H1 (cell line): ENCODE measurements around the gene MAPK8IP3. TPM values are rescaled to one million over a fixed set of nuclear protein-coding genes. Genes with fewer than 3 reads are reported as not detected.

Experiments used
- CTCF ChIA-PET: fragments of 300-600 bp; sonication (Branson Sonifier 250); formaldehyde crosslinking; loops from one replicate; lab custom pipeline; 2021; ENCODE audit not compliant: partially characterized antibody; lab: Charles Lee
- POLR2A ChIA-PET: fragments of 300-600 bp; sonication (Branson Sonifier 250); formaldehyde crosslinking; loops from one replicate; lab custom pipeline; 2021; ENCODE audit warnings: inconsistent platforms; ENCODE audit not compliant: partially characterized antibody; lab: Charles Lee
- DNase-seq, 2 experiments: peaks; one replicate each; pipeline versions ENCODE4 v3.0.0 to v3.0.0-alpha.2; 2010 to 2022; ENCODE audit warnings: low spot score in 2 of 2, low read depth in 1 of 2, mixed read lengths in 1 of 2
- FAIRE-seq: peaks from 2 replicates; lab custom pipeline; 2011; peaks lifted over from hg19 to GRCh38; lab: Jason Lieb, UNC
- H2AFZ ChIP-seq: 2 replicates; pipeline ENCODE4 v1.8.1; 2012; ENCODE audit warnings: low read length, inconsistent platforms
- H2AK5ac ChIP-seq: 2 replicates; pipeline ENCODE4 v1.6.1; 2013; ENCODE audit warnings: low read depth, low read length
- H2BK120ac ChIP-seq: replicated peaks from 2 replicates; pipeline ENCODE3; 2013; ENCODE audit warnings: low read depth, low read length, inconsistent platforms
- H2BK12ac ChIP-seq: 2 replicates; pipeline ENCODE4 v1.6.1; 2013; ENCODE audit warnings: low read depth, low read length
- H2BK15ac ChIP-seq: 2 replicates; pipeline ENCODE4 v1.6.1; 2013; ENCODE audit warnings: low read length
- H2BK20ac ChIP-seq: 2 replicates; pipeline ENCODE4 v1.6.1; 2013; ENCODE audit warnings: low read length
- H2BK5ac ChIP-seq: 2 replicates; pipeline ENCODE4 v1.6.1; 2013; ENCODE audit warnings: low read depth, low read length
- H3K14ac ChIP-seq: 2 replicates; pipeline ENCODE4 v1.6.1; 2013; ENCODE audit warnings: inconsistent platforms; ENCODE audit not compliant: insufficient read length
- H3K18ac ChIP-seq: 2 replicates; pipeline ENCODE4 v1.6.1; 2013; ENCODE audit warnings: low read length; ENCODE audit errors: extremely low read depth
- H3K23ac ChIP-seq: 2 replicates; pipeline ENCODE4 v1.6.1; 2013; ENCODE audit warnings: inconsistent platforms; ENCODE audit not compliant: insufficient read length
- H3K23me2 ChIP-seq: 2 replicates; pipeline ENCODE4 v1.6.1; 2013; ENCODE audit warnings: low read depth, low read length
- H3K27ac ChIP-seq: 2 replicates; pipeline ENCODE4 v1.6.1; 2011; ENCODE audit warnings: low read depth, low read length, inconsistent platforms
- H3K27me3 ChIP-seq, 4 experiments: replicated peaks in 1 of 4; 1 replicate in 1 of 4; 2 replicates in 3 of 4; pipeline versions ENCODE4 v1.6.1 to v1.8.1; 2011 to 2013; ENCODE audit warnings: low read length in 3 of 4, mild to moderate bottlenecking in 3 of 4, inconsistent platforms in 2 of 4, mixed read lengths in 2 of 4, moderate library complexity in 1 of 4; ENCODE audit not compliant: control insufficient read depth in 3 of 4, insufficient read depth in 3 of 4; ENCODE audit errors: extremely low read depth in 1 of 4
- H3K36me3 ChIP-seq, 4 experiments: 2 replicates each; pipeline versions ENCODE4 v1.6.1 to v1.8.1; 2011 to 2013; ENCODE audit warnings: mild to moderate bottlenecking in 4 of 4, low read length in 3 of 4, moderate library complexity in 2 of 4, control low read depth in 1 of 4, inconsistent platforms in 1 of 4; ENCODE audit not compliant: insufficient read depth in 4 of 4, control insufficient read depth in 2 of 4
- H3K4ac ChIP-seq: replicated peaks from 2 replicates; pipeline ENCODE3; 2013; ENCODE audit warnings: low read length, low read depth, mixed read lengths, inconsistent platforms; ENCODE audit not compliant: insufficient read length
- H3K4me1 ChIP-seq, 4 experiments: replicated peaks in 1 of 4; 1 replicate in 1 of 4; 2 replicates in 3 of 4; pipeline versions ENCODE4 v1.6.1 to v1.8.1; 2011 to 2013; ENCODE audit warnings: low read length in 3 of 4, inconsistent platforms in 2 of 4, mixed read lengths in 1 of 4; ENCODE audit not compliant: insufficient read depth in 4 of 4, control insufficient read depth in 3 of 4
- H3K4me2 ChIP-seq, 2 experiments: 2 replicates each; pipeline versions ENCODE4 v1.6.1 to v1.8.1; 2011 to 2013; ENCODE audit warnings: low read depth in 2 of 2, low read length in 2 of 2, control low read depth in 1 of 2, inconsistent platforms in 1 of 2, mild to moderate bottlenecking in 1 of 2; ENCODE audit not compliant: insufficient read depth in 1 of 2
- H3K4me3 ChIP-seq, 4 experiments: fragments of 200-600, 300-600 bp in 1 of 4; sonication (generic), shearing (Covaris generic), sonication (Bioruptor Twin) in 1 of 4; 2 replicates each; pipeline versions ENCODE4 v1.5.1 to v1.8.1; 2011 to 2016; ENCODE audit warnings: low read length in 4 of 4, low read depth in 3 of 4, control low read depth in 2 of 4, inconsistent platforms in 2 of 4, mild to moderate bottlenecking in 2 of 4, mixed read lengths in 1 of 4, moderate library complexity in 1 of 4; ENCODE audit not compliant: insufficient read depth in 2 of 4; ENCODE audit errors: extremely low read depth in 1 of 4
- H3K56ac ChIP-seq: replicated peaks from 2 replicates; pipeline ENCODE3; 2013; ENCODE audit warnings: low read depth, mild to moderate bottlenecking, mixed read lengths, low read length, inconsistent platforms; ENCODE audit not compliant: insufficient read length
- H3K79me1 ChIP-seq: 2 replicates; pipeline ENCODE4 v1.6.1; 2013; ENCODE audit warnings: low read depth, low read length, control low read depth
- H3K79me2 ChIP-seq, 2 experiments: 2 replicates each; pipeline versions ENCODE4 v1.6.1 to v1.8.1; 2012 to 2013; ENCODE audit warnings: low read length in 2 of 2, mild to moderate bottlenecking in 2 of 2, inconsistent platforms in 1 of 2; ENCODE audit not compliant: insufficient read depth in 2 of 2, control insufficient read depth in 1 of 2
- H3K9ac ChIP-seq, 4 experiments: replicated peaks in 1 of 4; 1 replicate in 1 of 4; 2 replicates in 3 of 4; pipeline versions ENCODE4 v1.6.1 to v1.8.1; 2011 to 2013; ENCODE audit warnings: low read depth in 3 of 4, low read length in 3 of 4, control low read depth in 2 of 4, mild to moderate bottlenecking in 2 of 4, moderate library complexity in 2 of 4, inconsistent platforms in 1 of 4; ENCODE audit errors: extremely low read depth in 1 of 4
- H3K9me3 ChIP-seq, 2 experiments: 2 replicates each; pipeline versions ENCODE4 v1.6.1 to v1.8.1; 2012 to 2013; ENCODE audit warnings: mild to moderate bottlenecking in 2 of 2, moderate library complexity in 2 of 2, control low read depth in 1 of 2, inconsistent platforms in 1 of 2, low read depth in 1 of 2, low read length in 1 of 2, mixed read lengths in 1 of 2; ENCODE audit not compliant: insufficient read depth in 2 of 2
- H4K20me1 ChIP-seq, 2 experiments: replicated peaks in 1 of 2; 2 replicates each; pipeline versions ENCODE3 to v1.8.1; 2011 to 2013; ENCODE audit warnings: inconsistent platforms in 2 of 2, low read length in 2 of 2, mild to moderate bottlenecking in 1 of 2; ENCODE audit not compliant: insufficient read depth in 2 of 2, control insufficient read depth in 1 of 2
- H4K5ac ChIP-seq: 2 replicates; pipeline ENCODE4 v1.6.1; 2013; ENCODE audit warnings: low read length, low read depth, mixed read lengths, inconsistent platforms; ENCODE audit not compliant: insufficient read length
- H4K8ac ChIP-seq: 2 replicates; pipeline ENCODE4 v1.8.0; 2013; ENCODE audit warnings: mild to moderate bottlenecking, moderate library complexity, low read length, inconsistent platforms; ENCODE audit not compliant: insufficient read depth; ENCODE audit errors: extremely low read depth
- H4K91ac ChIP-seq: replicated peaks from 2 replicates; pipeline ENCODE3; 2013; ENCODE audit warnings: low read length, mixed read lengths, inconsistent platforms; ENCODE audit not compliant: insufficient read length
- CBX5 ChIP-seq: fragments of 300-800, 300-1000 bp; sonication (generic); IDR thresholded peaks from 2 replicates; pipeline ENCODE4 v1.7.1; 2016; ENCODE audit warnings: antibody characterized with exemption, low read length, low read depth
- CHD1 ChIP-seq: IDR thresholded peaks from 2 replicates; pipeline ENCODE4 v1.6.1; 2012; ENCODE audit warnings: low read depth, low read length, improper control_type of control experiment
- POLR2A ChIP-seq, 2 experiments: IDR thresholded peaks; 1 replicate in 1 of 2; 2 replicates in 1 of 2; pipeline ENCODE4 v1.6.1; 2011; ENCODE audit warnings: low read depth in 2 of 2, low read length in 2 of 2, mild to moderate bottlenecking in 2 of 2; ENCODE audit errors: control extremely low read depth in 1 of 2
- WGBS, 2 experiments: shearing (Covaris generic) in 1 of 2; methylation state at CpG; one replicate each; pipeline versions ENCODE4 v1.1.6 to v1.1.7; 2013 to 2015; ENCODE audit warnings: low lambda C conversion rate in 2 of 2, mixed read lengths in 2 of 2, inconsistent platforms in 1 of 2, low coverage in 1 of 2, missing lambda C conversion rate in 1 of 2; ENCODE audit not compliant: insufficient replicate concordance in 2 of 2, insufficient coverage in 1 of 2, insufficient read length in 1 of 2; ENCODE audit errors: extremely low coverage in 1 of 2, missing lambda C conversion rate in 1 of 2; 5-methylcytosine and 5-hydroxymethylcytosine counted together
- polyA plus RNA-seq, 7 experiments: library from polyadenylated mRNA; depleted of rRNA in 3 of 7; stranded (reverse) in 5 of 7; unstranded in 2 of 7; fragments of >200 nt in 5 of 7; fragments of 200-250 nt in 2 of 7; gene quantifications; 1 replicate in 5 of 7; 2 replicates in 1 of 7; 4 replicates in 1 of 7; pipeline versions ENCODE4 v1.2.1 to v1.2.3, GENCODE V29; 2011 to 2013; ENCODE audit warnings: missing spikeins in 2 of 7, mixed read lengths in 2 of 7
- total RNA-seq: library from RNA; stranded (reverse); fragmentation: NEBNext Ultra II Directional; extraction: Animal tissue kit (Norgen Biotek cat#: 25700); gene quantifications from 2 replicates; pipeline ENCODE4 v1.2.1, GENCODE V29; 2021

Gene MAPK8IP3
- total and polyA plus RNA-seq, 2 of the 8 experiments (the other 6 are each of a cell fraction or from before 2014, with no cell fraction given) = 16.9 to 43.4 TPM

GRCh38 chr16:1767116-1767994, 61.4 kb downstream of the MAPK8IP3 start:
- no peak overlapping the region for H2BK120ac ChIP-seq
- WGBS, 2 experiments = 89% methylated on average over 34 of the region's 42 CpGs; no CpG with 5 or more reads in 1 of the 2 experiments
- H2AK5ac ChIP-seq = no peak overlapping the region
- no peak overlapping the region for H3K18ac ChIP-seq
- no peak overlapping the region for H4K8ac ChIP-seq
- no peak overlapping the region for H4K5ac ChIP-seq
- no peak overlapping the region for H2BK20ac ChIP-seq
- no peak for FAIRE-seq
- H3K14ac ChIP-seq = no peak overlapping the region
- H3K27me3 ChIP-seq = no peaks in the 10 kb centered on the region; a peak in 1 of 7 replicates
- no peak overlapping the region for H3K4ac ChIP-seq
- H3K4me2 ChIP-seq = no peak overlapping the region
- H3K79me1 ChIP-seq = no peaks in the 10 kb centered on the region
- no peak overlapping the region for H3K23ac ChIP-seq
- H3K4me1 ChIP-seq = peaks cover 0 to 25% (median 14%) of the 10 kb centered on the region in 4 experiments; a peak in 5 of 7 replicates
- no peak overlapping the region for H3K9ac ChIP-seq
- H3K56ac ChIP-seq = no peak overlapping the region
- ChIA-PET POLR2A (interaction anchor here (5.9 to 13.5 kb wide), 2 partner anchors 8 to 12 kb away, joined by 29 to 246 read pairs; partner anchors contain the start of genes NUBP2 and SPSB3), CTCF (interaction anchor here (0.9 kb wide), 2 partner anchors 62 to 693 kb away, joined by 3 to 4 read pairs; partner anchors contain the start of genes MAPK8IP3 and TEDC2)
- H2AFZ ChIP-seq = no peak overlapping the region
- no peak for DNase-seq
- no peak overlapping the region for H2BK5ac ChIP-seq
- peaks cover 0 to 5% of the 10 kb centered on the region in 2 experiments; a peak in 1 of 4 replicates for H3K79me2 ChIP-seq
- peaks cover 3 to 37% (median 7%) of the 10 kb centered on the region in 4 experiments; a peak in 4 of 8 replicates for H3K36me3 ChIP-seq
- no peaks in the 10 kb centered on the region; a peak in 1 of 4 replicates for H3K9me3 ChIP-seq
- H4K20me1 ChIP-seq = peaks cover 1 to 13% of the 10 kb centered on the region in 2 experiments
- no peak for TF ChIP-seq CBX5
- TF ChIP-seq CHD1 = no peak
- TF ChIP-seq POLR2A (IDR thresholded peaks at IDR 0.05; ENCODE audit: control extremely low read depth in 1 of 2, low read depth in 2 of 2, low read length in 2 of 2) = 0 out of 3 replicates have a peak, but pooled peaks of 1 of the 2 experiments have one; percentile 2
- no peak overlapping the region for H4K91ac ChIP-seq
- H3K23me2 ChIP-seq = peaks cover 13% of the 10 kb centered on the region
- no peak overlapping the region for H3K4me3 ChIP-seq
- H2BK15ac ChIP-seq = no peak overlapping the region
- no peak overlapping the region for H3K27ac ChIP-seq
- no peak overlapping the region for H2BK12ac ChIP-seq
